HG02884 (cell line): ENCODE data around the gene NFATC2.
A peak's percentile ranks its signal among the peaks of the same experiment; 100 is the strongest.
"Not testable (repeated sequence)": the region's sequence is repeated elsewhere in the genome, so short reads cannot be mapped to it uniquely, and the experiment has no call there.

Experiments used
- ATAC-seq: cut with Tn5 transposase; IDR thresholded peaks from one replicate; pipeline ENCODE4 v1.9.1; 2021; ENCODE audit warnings: mild to moderate bottlenecking, moderate library complexity; ENCODE audit not compliant: unreplicated experiment

Gene NFATC2

GRCh38 chr20:51569815-51570738, 27.6 kb upstream of the NFATC2 start:
- no peak for ATAC-seq

GRCh38 chr20:51568533-51568932, 26.0 kb upstream of the NFATC2 start:
- not testable (repeated sequence) for ATAC-seq

GRCh38 chr20:51567622-51568021, 25.1 kb upstream of the NFATC2 start:
- ATAC-seq, result no peak

GRCh38 chr20:51566594-51566993, 24.1 kb upstream of the NFATC2 start:
- no peak for ATAC-seq

GRCh38 chr20:51565298-51566144, 23.0 kb upstream of the NFATC2 start:
- ATAC-seq, result no peak

GRCh38 chr20:51563486-51564332, 21.2 kb upstream of the NFATC2 start:
- no peak for ATAC-seq

GRCh38 chr20:51563174-51563485, 20.6 kb upstream of the NFATC2 start:
- ATAC-seq, result no peak

GRCh38 chr20:51562332-51563173, 20.0 kb upstream of the NFATC2 start:
- no peak for ATAC-seq

GRCh38 chr20:51562027-51562331, 19.5 kb upstream of the NFATC2 start:
- no peak for ATAC-seq

- no peak for ATAC-seq
Observed at GRCh38 chr20:51560550-51561307, 18.2 kb upstream of the NFATC2 start.

- no peak for ATAC-seq
Observed at GRCh38 chr20:51560042-51560441, 17.5 kb upstream of the NFATC2 start.

- no peak for ATAC-seq
Observed at GRCh38 chr20:51554538-51555165, 12.1 kb upstream of the NFATC2 start.

GRCh38 chr20:51553897-51554486, 11.5 kb upstream of the NFATC2 start:
- ATAC-seq, result no peak

GRCh38 chr20:51551186-51551585, 8.7 kb upstream of the NFATC2 start:
- no peak for ATAC-seq

GRCh38 chr20:51549474-51549873, 7.0 kb upstream of the NFATC2 start:
- ATAC-seq, result no peak

GRCh38 chr20:51547951-51548350, 5.4 kb upstream of the NFATC2 start:
- ATAC-seq, result no peak

GRCh38 chr20:51545515-51545914, 3.0 kb upstream of the NFATC2 start:
- no peak for ATAC-seq

GRCh38 chr20:51543422-51543788, 886 bp upstream of the NFATC2 start:
- ATAC-seq, result no peak

- ATAC-seq, result peak; percentile 36
Observed at GRCh38 chr20:51542033-51542570, 417 bp downstream of the NFATC2 start.
